Activated naive CD8-positive, alpha-beta T cell treated with anti-CD3 and anti-CD28 coated beads, Interleukin-2, amount 50 U/mL, for 24 hours (primary cell): ENCODE measurements around the gene PCSK2.

Experiments
- ATAC-seq: fragments of 150-1000 bp; cut with Tn5 transposase; one replicate; pipeline ENCODE4 v1.10.0; 2021
- DNase-seq: peaks from one replicate; pipeline ENCODE4 v3.0.0; 2021
- H3K27ac Mint-ChIP-seq: one replicate; pipeline ENCODE4 v1.8.0; 2021; ENCODE audit warnings: mild to moderate bottlenecking, mixed read lengths
- H3K27me3 Mint-ChIP-seq: one replicate; pipeline ENCODE4 v1.8.0; 2021; ENCODE audit warnings: mixed read lengths
- H3K36me3 Mint-ChIP-seq: one replicate; pipeline ENCODE4 v1.8.0; 2021; ENCODE audit warnings: low read depth, mixed read lengths
- H3K4me1 Mint-ChIP-seq: one replicate; pipeline ENCODE4 v1.8.0; 2021; ENCODE audit warnings: mixed read lengths
- H3K4me3 Mint-ChIP-seq: one replicate; pipeline ENCODE4 v1.8.0; 2021; ENCODE audit warnings: mild to moderate bottlenecking, moderate library complexity, mixed read lengths
- H3K9me3 Mint-ChIP-seq: one replicate; pipeline ENCODE4 v1.8.0; 2021; ENCODE audit warnings: mixed read lengths

Gene PCSK2

GRCh38 chr20:17379651-17380050 is 152.8 kb downstream of the PCSK2 start:
- no peaks in the 10 kb centered on the region for H3K4me1 Mint-ChIP-seq

GRCh38 chr20:17380801-17381200 is 154.0 kb downstream of the PCSK2 start:
- H3K27ac Mint-ChIP-seq = no peak overlapping the region
- DNase-seq (no peak), ATAC-seq (no peak)
- no peaks in the 10 kb centered on the region for H3K9me3 Mint-ChIP-seq
- no peaks in the 10 kb centered on the region for H3K4me1 Mint-ChIP-seq
- H3K4me3 Mint-ChIP-seq = no peak overlapping the region
- H3K36me3 Mint-ChIP-seq = no peaks in the 10 kb centered on the region
- H3K27me3 Mint-ChIP-seq = no peaks in the 10 kb centered on the region

More at GRCh38 chr20:17379651-17380050, 152.8 kb downstream of the PCSK2 start:
- H3K36me3 Mint-ChIP-seq = no peaks in the 10 kb centered on the region
- H3K27ac Mint-ChIP-seq = no peak overlapping the region
- no peak for ATAC-seq
- no peaks in the 10 kb centered on the region for H3K27me3 Mint-ChIP-seq
- H3K9me3 Mint-ChIP-seq = no peaks in the 10 kb centered on the region
- no peak for DNase-seq
- no peak overlapping the region for H3K4me3 Mint-ChIP-seq

GRCh38 chr20:17381724-17382123 is 154.9 kb downstream of the PCSK2 start:
- no peak for DNase-seq
- no peak overlapping the region for H3K27ac Mint-ChIP-seq

DNA sequence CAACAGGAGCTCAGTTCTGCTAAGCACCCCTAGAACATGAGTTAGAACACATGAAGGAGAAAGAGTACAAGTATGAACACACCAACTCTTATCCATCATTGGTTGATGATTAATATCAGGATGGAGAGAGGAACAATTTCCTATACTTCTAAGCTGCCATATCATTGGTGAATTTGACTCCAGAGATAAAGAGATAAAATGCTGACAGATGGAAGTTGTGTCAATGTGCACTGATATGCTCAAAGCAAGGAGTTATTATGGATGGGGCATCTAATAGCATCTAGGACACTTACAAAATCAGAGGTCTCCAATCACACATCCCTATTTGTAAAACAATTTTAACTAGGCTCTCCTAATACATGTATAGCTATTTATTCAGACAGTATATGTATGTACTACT is 159.0 kb downstream of the PCSK2 start:
- no peaks in the 10 kb centered on the region for H3K36me3 Mint-ChIP-seq
- H3K4me3 Mint-ChIP-seq = no peak overlapping the region
- no peak overlapping the region for H3K27ac Mint-ChIP-seq
- peaks cover 3% of the 10 kb centered on the region for H3K27me3 Mint-ChIP-seq
- H3K4me1 Mint-ChIP-seq = no peaks in the 10 kb centered on the region
- ATAC-seq (no peak), DNase-seq (no peak)
- no peaks in the 10 kb centered on the region for H3K9me3 Mint-ChIP-seq

More at GRCh38 chr20:17381724-17382123, 154.9 kb downstream of the PCSK2 start:
- H3K27me3 Mint-ChIP-seq = no peaks in the 10 kb centered on the region
- no peaks in the 10 kb centered on the region for H3K4me1 Mint-ChIP-seq
- H3K4me3 Mint-ChIP-seq = no peak overlapping the region
- H3K9me3 Mint-ChIP-seq = no peaks in the 10 kb centered on the region
- ATAC-seq = no peak
- no peaks in the 10 kb centered on the region for H3K36me3 Mint-ChIP-seq

- Mint-ChIP-seq H3K4me1 (no peaks in the 10 kb centered on the region), H3K9me3 (no peaks in the 10 kb centered on the region), H3K4me3 (no peak overlapping the region), H3K27me3 (peaks cover 6% of the 10 kb centered on the region), H3K36me3 (no peaks in the 10 kb centered on the region), H3K27ac (no peak overlapping the region)
- ATAC-seq (no peak), DNase-seq (no peak)
Measured at GRCh38 chr20:17390655-17391054, 163.8 kb downstream of the PCSK2 start.

GRCh38 chr20:17391127-17391771 is 164.4 kb downstream of the PCSK2 start:
- ATAC-seq (no peak), DNase-seq (no peak)
- Mint-ChIP-seq H3K4me1 (no peaks in the 10 kb centered on the region), H3K36me3 (no peaks in the 10 kb centered on the region), H3K9me3 (no peaks in the 10 kb centered on the region), H3K4me3 (no peak overlapping the region), H3K27ac (no peak overlapping the region), H3K27me3 (peaks cover 6% of the 10 kb centered on the region)

GRCh38 chr20:17394411-17394810 is 167.6 kb downstream of the PCSK2 start:
- Mint-ChIP-seq H3K36me3 (no peaks in the 10 kb centered on the region), H3K4me1 (no peaks in the 10 kb centered on the region), H3K9me3 (no peaks in the 10 kb centered on the region), H3K27me3 (peaks cover 3% of the 10 kb centered on the region), H3K4me3 (no peak overlapping the region), H3K27ac (no peak overlapping the region)
- no peak for DNase-seq
- ATAC-seq = no peak

DNA sequence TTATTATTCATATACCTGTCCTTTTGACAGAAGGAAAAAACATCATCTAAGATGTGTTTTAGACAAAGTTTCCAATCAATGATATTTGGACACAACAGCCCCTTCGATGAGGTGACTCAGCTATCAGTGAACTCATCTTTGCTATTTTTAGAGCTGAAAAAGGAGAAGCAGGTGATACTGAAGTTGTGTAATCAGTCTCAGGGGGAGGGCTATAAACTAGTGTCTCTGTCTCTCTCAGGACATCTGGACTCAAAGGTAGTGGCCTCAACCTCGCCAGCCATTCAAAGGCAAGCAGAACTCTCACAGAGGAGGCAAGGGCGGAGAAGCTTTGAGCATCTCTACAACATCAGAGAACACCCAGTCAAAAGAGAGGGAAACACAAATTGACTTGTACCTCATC is 168.9 kb downstream of the PCSK2 start:
- ATAC-seq = no peak
- no peak overlapping the region for H3K27ac Mint-ChIP-seq

GRCh38 chr20:17399303-17399985 is 172.6 kb downstream of the PCSK2 start:
- Mint-ChIP-seq H3K9me3 (no peaks in the 10 kb centered on the region), H3K27ac (no peak overlapping the region), H3K4me1 (no peaks in the 10 kb centered on the region), H3K27me3 (peaks cover 5% of the 10 kb centered on the region), H3K4me3 (no peak overlapping the region), H3K36me3 (no peaks in the 10 kb centered on the region)
- DNase-seq (no peak), ATAC-seq (no peak)

More for the DNA sequence above, 168.9 kb downstream of the PCSK2 start:
- Mint-ChIP-seq H3K4me1 (no peaks in the 10 kb centered on the region), H3K36me3 (no peaks in the 10 kb centered on the region), H3K4me3 (no peak overlapping the region), H3K9me3 (no peaks in the 10 kb centered on the region), H3K27me3 (peaks cover 3% of the 10 kb centered on the region)
- no peak for DNase-seq

DNA sequence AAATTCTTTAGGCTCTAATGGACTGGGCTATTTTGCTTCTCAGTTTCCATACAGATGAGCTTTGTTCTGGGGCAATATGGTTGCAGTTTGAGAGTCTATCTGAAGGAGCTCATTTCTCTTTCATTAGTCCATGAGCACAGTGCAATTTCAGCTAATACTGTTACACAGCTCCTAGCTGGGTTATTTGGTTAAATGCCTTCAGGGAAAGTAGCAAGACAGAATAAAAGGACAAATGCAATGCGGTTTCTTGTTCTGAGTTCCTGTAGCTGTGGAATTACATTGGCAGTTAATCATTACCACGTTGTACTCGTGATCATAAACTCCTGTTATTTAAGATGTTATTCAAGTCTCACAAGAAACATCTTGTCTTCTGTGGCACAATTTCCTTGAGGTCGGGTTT is 176.6 kb downstream of the PCSK2 start:
- no peak for DNase-seq
- H3K27me3 Mint-ChIP-seq = peaks cover 3% of the 10 kb centered on the region
- no peaks in the 10 kb centered on the region for H3K4me1 Mint-ChIP-seq
- H3K4me3 Mint-ChIP-seq = no peak overlapping the region
- H3K36me3 Mint-ChIP-seq = no peaks in the 10 kb centered on the region
- ATAC-seq = no peak
- H3K27ac Mint-ChIP-seq = no peak overlapping the region
- no peaks in the 10 kb centered on the region for H3K9me3 Mint-ChIP-seq

- DNase-seq (no peak), ATAC-seq (no peak)
- H3K27ac Mint-ChIP-seq = no peak overlapping the region
- no peaks in the 10 kb centered on the region for H3K4me1 Mint-ChIP-seq
- H3K36me3 Mint-ChIP-seq = no peaks in the 10 kb centered on the region
- no peak overlapping the region for H3K4me3 Mint-ChIP-seq
- no peaks in the 10 kb centered on the region for H3K9me3 Mint-ChIP-seq
- H3K27me3 Mint-ChIP-seq = peaks cover 3% of the 10 kb centered on the region
Measured at GRCh38 chr20:17406051-17406590, 179.3 kb downstream of the PCSK2 start.

DNA sequence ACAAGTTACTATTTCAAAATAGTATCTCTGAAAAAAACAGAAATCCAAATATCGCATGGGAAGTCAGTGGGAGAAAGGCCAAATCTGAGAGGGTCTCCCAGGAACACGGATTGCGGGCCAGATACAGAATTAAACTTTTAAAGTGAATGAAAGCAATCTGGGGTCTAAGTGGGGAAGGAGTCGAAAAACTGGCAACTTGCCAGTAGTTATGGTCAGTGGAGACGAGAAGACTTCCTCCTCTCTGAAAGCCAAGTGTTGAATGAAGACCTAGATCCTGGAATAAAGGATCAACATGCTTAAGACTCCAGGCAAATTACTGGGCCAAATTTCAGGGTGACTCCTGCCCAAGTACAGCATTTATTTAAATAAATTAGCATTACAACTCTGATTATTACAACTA is 180.7 kb downstream of the PCSK2 start:
- no peak overlapping the region for H3K4me3 Mint-ChIP-seq
- DNase-seq (no peak), ATAC-seq (no peak)
- peaks cover 5% of the 10 kb centered on the region for H3K9me3 Mint-ChIP-seq
- H3K27ac Mint-ChIP-seq = no peak overlapping the region
- no peaks in the 10 kb centered on the region for H3K36me3 Mint-ChIP-seq
- no peaks in the 10 kb centered on the region for H3K4me1 Mint-ChIP-seq
- H3K27me3 Mint-ChIP-seq = peaks cover 9% of the 10 kb centered on the region

DNA sequence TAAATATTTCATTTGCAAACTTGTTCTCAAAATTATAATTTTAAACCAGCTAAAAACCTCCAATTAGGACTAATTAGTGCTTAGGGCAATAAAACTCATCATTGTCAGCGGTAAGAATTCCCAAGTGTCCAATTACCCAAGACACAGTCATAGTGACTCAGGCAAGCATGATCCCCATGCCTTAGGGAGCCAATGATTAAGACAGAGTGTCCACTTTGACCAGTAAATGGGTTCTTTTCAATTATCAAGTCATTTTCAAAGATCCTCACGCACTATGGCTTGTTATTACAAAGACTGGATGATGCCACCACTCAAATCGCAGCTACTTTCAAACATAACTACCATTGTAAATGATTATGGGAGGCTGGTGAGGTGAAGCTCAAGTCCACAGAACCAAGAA is 190.4 kb downstream of the PCSK2 start:
- H3K36me3 Mint-ChIP-seq = no peaks in the 10 kb centered on the region
- no peak overlapping the region for H3K27ac Mint-ChIP-seq
- H3K27me3 Mint-ChIP-seq = peaks cover 11% of the 10 kb centered on the region
- H3K9me3 Mint-ChIP-seq = peaks cover 9% of the 10 kb centered on the region
- DNase-seq (no peak), ATAC-seq (no peak)
- no peak overlapping the region for H3K4me3 Mint-ChIP-seq
- no peaks in the 10 kb centered on the region for H3K4me1 Mint-ChIP-seq

DNA sequence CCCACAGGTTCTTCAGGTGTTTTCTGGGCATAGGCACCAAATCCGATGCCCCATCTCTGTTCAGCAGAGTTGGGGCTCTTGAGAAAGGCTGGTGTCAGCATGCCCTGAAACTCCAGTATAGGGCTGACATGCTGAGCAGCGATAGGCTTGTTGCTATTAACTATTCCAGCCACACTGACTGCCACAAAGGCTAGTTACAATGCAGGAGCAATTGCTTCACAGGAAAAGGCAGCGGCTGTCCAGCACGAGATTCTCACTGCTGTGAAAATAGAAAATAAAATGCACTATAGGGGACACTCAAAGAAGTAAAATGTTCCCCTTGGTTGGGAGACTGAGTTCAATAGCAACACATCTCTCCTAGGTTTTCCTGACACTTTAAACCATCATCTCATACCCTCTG is 191.9 kb downstream of the PCSK2 start:
- H3K9me3 Mint-ChIP-seq = peaks cover 6% of the 10 kb centered on the region
- no peak overlapping the region for H3K4me3 Mint-ChIP-seq
- no peaks in the 10 kb centered on the region for H3K4me1 Mint-ChIP-seq
- no peaks in the 10 kb centered on the region for H3K36me3 Mint-ChIP-seq
- peaks cover 7% of the 10 kb centered on the region for H3K27me3 Mint-ChIP-seq
- no peak overlapping the region for H3K27ac Mint-ChIP-seq
- no peak for DNase-seq
- no peak for ATAC-seq

GRCh38 chr20:17419479-17420041 is 192.7 kb downstream of the PCSK2 start:
- Mint-ChIP-seq H3K4me1 (no peaks in the 10 kb centered on the region), H3K27ac (no peak overlapping the region), H3K27me3 (peaks cover 7% of the 10 kb centered on the region), H3K36me3 (no peaks in the 10 kb centered on the region), H3K9me3 (peaks cover 5% of the 10 kb centered on the region), H3K4me3 (no peak overlapping the region)
- no peak for ATAC-seq
- no peak for DNase-seq
